Measurements from ENCODE around the gene CNGB1. TPM values are rescaled to one million over a fixed set of nuclear protein-coding genes. Genes with fewer than 3 reads are reported as not detected.

CNGB1 gene
- total RNA-seq, 1 donor from 2014 or later, result not detected

DNA sequence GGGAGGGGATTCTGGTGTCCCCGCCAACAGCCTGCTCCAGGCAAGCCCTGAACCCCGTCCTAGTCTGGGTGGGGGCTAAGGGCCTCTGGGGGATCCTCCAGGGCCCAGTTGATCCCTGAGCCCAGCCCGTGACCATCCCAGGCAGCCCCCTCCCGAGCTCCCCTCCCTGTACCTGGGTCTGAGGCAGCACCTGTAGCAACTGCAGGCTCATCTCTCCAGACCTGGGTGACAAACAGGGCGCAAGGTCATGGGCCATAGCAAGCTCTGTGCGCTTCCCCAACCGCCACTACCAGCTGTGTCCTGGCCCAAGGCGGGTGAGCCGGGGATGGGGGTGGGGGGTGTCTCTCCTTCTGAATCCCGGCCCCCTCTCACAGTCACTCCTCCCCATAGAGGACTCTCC lies 10.6 kb downstream of the CNGB1 start:
- no peak overlapping the region for H3K27ac Mint-ChIP-seq (ENCODE audit: unreplicated experiment)
- TF ChIP-seq, protein P1, sequence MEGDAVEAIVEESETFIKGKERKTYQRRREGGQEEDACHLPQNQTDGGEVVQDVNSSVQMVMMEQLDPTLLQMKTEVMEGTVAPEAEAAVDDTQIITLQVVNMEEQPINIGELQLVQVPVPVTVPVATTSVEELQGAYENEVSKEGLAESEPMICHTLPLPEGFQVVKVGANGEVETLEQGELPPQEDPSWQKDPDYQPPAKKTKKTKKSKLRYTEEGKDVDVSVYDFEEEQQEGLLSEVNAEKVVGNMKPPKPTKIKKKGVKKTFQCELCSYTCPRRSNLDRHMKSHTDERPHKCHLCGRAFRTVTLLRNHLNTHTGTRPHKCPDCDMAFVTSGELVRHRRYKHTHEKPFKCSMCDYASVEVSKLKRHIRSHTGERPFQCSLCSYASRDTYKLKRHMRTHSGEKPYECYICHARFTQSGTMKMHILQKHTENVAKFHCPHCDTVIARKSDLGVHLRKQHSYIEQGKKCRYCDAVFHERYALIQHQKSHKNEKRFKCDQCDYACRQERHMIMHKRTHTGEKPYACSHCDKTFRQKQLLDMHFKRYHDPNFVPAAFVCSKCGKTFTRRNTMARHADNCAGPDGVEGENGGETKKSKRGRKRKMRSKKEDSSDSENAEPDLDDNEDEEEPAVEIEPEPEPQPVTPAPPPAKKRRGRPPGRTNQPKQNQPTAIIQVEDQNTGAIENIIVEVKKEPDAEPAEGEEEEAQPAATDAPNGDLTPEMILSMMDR (IDR thresholded peaks at IDR 0.05), result no peak
- DNase-seq (ENCODE audit: low spot score), result no peak
- H3K9me3 Mint-ChIP-seq (ENCODE audit: low read depth), result no peaks in the 10 kb centered on the region
- H3K36me3 Mint-ChIP-seq (ENCODE audit: low read depth), result no peaks in the 10 kb centered on the region
- peaks cover 17% of the 10 kb centered on the region for H3K27me3 Mint-ChIP-seq (ENCODE audit: low read depth)
- H3K4me1 Mint-ChIP-seq (ENCODE audit: low read depth), result no peaks in the 10 kb centered on the region
- no peak overlapping the region for H3K4me3 Mint-ChIP-seq (ENCODE audit: unreplicated experiment)

DNA sequence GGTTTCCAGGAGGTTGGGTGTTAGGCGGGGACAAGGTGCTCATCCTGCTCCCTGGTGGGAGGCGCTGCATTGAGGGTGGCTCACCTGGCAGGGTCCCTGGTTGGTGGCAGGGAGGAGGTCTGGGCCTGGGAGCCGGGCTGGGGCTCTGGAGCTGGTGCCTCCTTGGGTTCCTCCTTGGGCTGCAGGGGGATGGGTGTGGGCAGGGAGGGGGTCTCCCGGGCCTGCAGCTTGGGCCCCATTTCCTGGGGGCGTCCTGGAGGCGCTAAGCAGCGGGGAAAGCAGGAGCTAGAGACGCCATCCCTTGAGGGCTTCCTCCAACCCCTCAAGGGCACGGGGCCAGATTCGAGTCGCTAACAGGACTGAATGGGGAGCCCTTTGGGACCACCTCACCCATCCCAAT lies 11.1 kb downstream of the CNGB1 start:
- DNase-seq (ENCODE audit: low spot score), result peak; percentile 74
- no peaks in the 10 kb centered on the region for H3K9me3 Mint-ChIP-seq (ENCODE audit: low read depth)
- H3K27ac Mint-ChIP-seq (ENCODE audit: unreplicated experiment), result no peak overlapping the region
- TF ChIP-seq, protein P1 (IDR thresholded peaks at IDR 0.05), result no peak
- H3K4me1 Mint-ChIP-seq (ENCODE audit: low read depth), result no peaks in the 10 kb centered on the region
- no peaks in the 10 kb centered on the region for H3K36me3 Mint-ChIP-seq (ENCODE audit: low read depth)
- H3K4me3 Mint-ChIP-seq (ENCODE audit: unreplicated experiment), result no peak overlapping the region
- peaks cover 17% of the 10 kb centered on the region for H3K27me3 Mint-ChIP-seq (ENCODE audit: low read depth)

DNA sequence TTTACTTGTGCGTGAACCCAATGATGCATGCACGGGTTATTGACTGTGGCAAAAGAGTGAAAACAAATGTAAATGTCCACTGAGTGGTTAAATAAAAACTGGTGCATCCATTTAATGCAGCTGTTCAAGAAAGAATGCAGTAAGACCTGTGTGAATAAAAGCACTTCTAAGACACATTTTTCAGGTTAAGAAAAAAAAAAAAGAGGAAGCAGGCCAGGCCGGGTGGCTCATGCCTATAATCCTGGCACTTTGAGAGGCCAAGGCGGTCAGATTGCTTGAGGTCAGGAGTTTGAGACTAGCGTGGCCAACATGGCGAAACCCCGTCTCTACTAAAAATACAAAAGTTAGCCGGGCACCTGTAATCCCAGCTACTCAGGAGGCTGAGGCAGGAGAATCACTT lies 11.8 kb downstream of the CNGB1 start:
- Mint-ChIP-seq H3K4me3 (ENCODE audit: unreplicated experiment) (no peak overlapping the region), H3K9me3 (ENCODE audit: low read depth) (no peaks in the 10 kb centered on the region), H3K27me3 (ENCODE audit: low read depth) (peaks cover 20% of the 10 kb centered on the region), H3K27ac (ENCODE audit: unreplicated experiment) (no peak overlapping the region), H3K36me3 (ENCODE audit: low read depth) (no peaks in the 10 kb centered on the region), H3K4me1 (ENCODE audit: low read depth) (no peaks in the 10 kb centered on the region)
- TF ChIP-seq, protein P1 (IDR thresholded peaks at IDR 0.05), result no peak
- DNase-seq (ENCODE audit: low spot score), result peak; percentile 24

DNA sequence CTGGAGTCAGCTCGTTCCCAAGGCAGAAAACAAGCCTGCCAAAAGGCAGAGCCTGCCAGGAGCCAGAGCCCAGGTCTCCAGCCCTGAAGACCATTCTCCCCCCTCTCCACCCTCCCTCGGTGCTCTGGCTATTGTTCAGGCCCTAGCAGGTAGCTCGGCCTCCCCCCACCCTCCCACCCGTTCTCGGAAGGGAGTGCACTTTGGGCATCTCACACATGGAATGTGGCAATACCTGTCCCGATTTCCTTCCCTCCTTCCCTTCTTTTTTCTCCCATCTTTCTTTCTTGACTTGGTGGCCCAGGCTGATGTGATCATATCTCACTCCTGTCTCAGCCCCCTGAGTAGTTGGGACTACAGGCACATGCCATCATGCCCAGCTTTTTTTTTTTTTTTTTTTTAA lies 12.4 kb downstream of the CNGB1 start:
- Mint-ChIP-seq H3K4me1 (ENCODE audit: low read depth) (no peaks in the 10 kb centered on the region), H3K36me3 (ENCODE audit: low read depth) (no peaks in the 10 kb centered on the region), H3K27me3 (ENCODE audit: low read depth) (peaks cover 18% of the 10 kb centered on the region), H3K4me3 (ENCODE audit: unreplicated experiment) (no peak overlapping the region), H3K9me3 (ENCODE audit: low read depth) (no peaks in the 10 kb centered on the region), H3K27ac (ENCODE audit: unreplicated experiment) (no peak overlapping the region)
- TF ChIP-seq, protein P1 (IDR thresholded peaks at IDR 0.05), result no peak
- no peak for DNase-seq (ENCODE audit: low spot score)

DNA sequence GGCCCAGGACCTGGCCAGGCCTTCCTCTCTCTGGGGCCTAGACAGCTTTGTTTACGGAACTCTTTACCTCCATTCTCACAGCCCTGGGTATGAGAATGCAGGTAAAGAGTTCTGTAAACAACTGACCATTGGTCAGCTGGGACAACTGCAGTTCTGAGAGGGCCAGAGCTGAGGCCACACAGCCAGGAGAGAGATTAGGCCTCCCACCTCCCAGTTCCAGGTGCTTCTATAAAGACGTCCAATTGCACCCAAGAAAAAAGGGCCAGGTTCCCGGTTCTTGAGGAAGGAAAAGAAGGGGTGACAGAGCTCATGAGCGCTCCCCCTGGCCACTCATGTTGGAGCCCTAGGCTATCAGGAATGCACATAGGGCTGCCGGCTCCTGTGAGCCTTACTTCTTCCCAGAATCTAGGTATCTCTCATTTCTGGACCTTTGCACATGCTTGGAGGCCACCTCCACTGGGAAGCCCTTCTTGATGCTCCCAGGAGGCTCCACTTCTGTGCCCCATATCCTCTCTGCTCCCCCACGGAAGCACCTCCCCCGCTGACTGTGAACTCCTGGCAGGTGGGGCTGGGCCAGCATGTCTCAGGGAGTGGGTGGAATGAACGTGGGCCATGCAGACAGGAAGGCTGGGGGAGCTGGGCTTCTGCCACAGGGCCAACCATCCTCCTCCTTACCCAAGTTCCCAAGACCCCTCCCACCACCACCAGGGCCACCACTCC lies 13.1 kb downstream of the CNGB1 start:
- no peak for DNase-seq (ENCODE audit: low spot score)
- H3K36me3 Mint-ChIP-seq (ENCODE audit: low read depth), result no peaks in the 10 kb centered on the region
- H3K27me3 Mint-ChIP-seq (ENCODE audit: low read depth), result peaks cover 14% of the 10 kb centered on the region
- H3K27ac Mint-ChIP-seq (ENCODE audit: unreplicated experiment), result no peak overlapping the region
- no peaks in the 10 kb centered on the region for H3K9me3 Mint-ChIP-seq (ENCODE audit: low read depth)
- TF ChIP-seq, protein P1 (IDR thresholded peaks at IDR 0.05), result no peak
- H3K4me1 Mint-ChIP-seq (ENCODE audit: low read depth), result no peaks in the 10 kb centered on the region
- H3K4me3 Mint-ChIP-seq (ENCODE audit: unreplicated experiment), result no peak overlapping the region

All from chondrocyte (in vitro differentiated cells).